ENCODE measurements around the gene AMPD3.

DNA sequence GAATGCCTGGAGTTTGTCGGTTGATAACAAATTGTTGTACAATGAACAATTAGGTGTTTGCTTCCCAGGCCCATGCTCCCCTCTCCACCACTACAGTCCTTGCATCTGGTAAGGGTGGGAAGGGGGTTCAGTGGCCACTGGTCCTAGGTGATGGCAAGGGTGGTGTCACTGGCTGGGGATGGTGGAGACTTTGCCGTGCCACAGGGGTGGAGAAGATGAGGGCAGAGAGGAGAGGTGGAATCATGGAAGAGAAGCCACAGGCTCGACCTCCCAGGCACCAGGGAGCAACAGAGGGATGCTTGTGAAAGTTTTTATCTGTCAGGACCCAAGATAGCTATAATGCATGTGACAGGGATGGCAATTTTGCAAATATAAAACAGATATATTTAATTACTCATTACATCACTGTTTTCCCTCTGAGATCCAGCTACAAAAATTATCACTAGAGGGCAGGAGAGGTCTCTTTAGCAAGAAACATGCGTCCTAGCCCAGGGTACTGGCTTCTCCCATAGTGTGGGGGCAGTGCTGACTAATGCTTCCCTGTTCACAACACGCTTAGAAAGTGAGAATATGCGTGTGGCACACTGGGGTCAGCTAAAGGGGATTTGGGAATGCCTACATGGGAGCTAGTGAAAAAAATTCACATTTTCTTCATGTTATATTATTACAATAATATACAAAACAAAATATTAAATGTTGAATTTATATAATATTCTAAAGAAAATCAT lies 49.0 kb upstream of the AMPD3 start:
- TF ChIP-seq ELF1 (IDR thresholded peaks at IDR 0.05), result no peak
- peak; percentile 74; the same call in 1 of the 2 replicates for TF ChIP-seq MXI1 (IDR thresholded peaks at IDR 0.05; ENCODE audit: low read depth, low read length)
- TF ChIP-seq, protein P1, sequence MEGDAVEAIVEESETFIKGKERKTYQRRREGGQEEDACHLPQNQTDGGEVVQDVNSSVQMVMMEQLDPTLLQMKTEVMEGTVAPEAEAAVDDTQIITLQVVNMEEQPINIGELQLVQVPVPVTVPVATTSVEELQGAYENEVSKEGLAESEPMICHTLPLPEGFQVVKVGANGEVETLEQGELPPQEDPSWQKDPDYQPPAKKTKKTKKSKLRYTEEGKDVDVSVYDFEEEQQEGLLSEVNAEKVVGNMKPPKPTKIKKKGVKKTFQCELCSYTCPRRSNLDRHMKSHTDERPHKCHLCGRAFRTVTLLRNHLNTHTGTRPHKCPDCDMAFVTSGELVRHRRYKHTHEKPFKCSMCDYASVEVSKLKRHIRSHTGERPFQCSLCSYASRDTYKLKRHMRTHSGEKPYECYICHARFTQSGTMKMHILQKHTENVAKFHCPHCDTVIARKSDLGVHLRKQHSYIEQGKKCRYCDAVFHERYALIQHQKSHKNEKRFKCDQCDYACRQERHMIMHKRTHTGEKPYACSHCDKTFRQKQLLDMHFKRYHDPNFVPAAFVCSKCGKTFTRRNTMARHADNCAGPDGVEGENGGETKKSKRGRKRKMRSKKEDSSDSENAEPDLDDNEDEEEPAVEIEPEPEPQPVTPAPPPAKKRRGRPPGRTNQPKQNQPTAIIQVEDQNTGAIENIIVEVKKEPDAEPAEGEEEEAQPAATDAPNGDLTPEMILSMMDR (IDR thresholded peaks at IDR 0.05), result peak; percentile 82
